Breast epithelium (tissue), 3 donors: Measurements from ENCODE around the gene METTL1.

ENCODE experiments used
- POLR2A ChIP-seq: fragments of 450-650 bp; IDR thresholded peaks from one replicate; pipeline ENCODE4 v1.6.1; 2016; ENCODE audit warnings: antibody characterized with exemption, mild to moderate bottlenecking, moderate library complexity
- POLR2AphosphoS5 ChIP-seq, 3 donors: sonication (generic); formaldehyde crosslinking; IDR thresholded peaks; one replicate each; pipeline ENCODE4 v1.6.1; 2017; ENCODE audit warnings: antibody characterized with exemption in 3 of 3
- TF ChIP-seq, protein P1 (sequence below), 3 donors: fragments of 450-650 bp; IDR thresholded peaks; one replicate each; pipeline ENCODE4 v1.5.1; 2016 to 2017; ENCODE audit warnings: antibody characterized with exemption in 3 of 3, mild to moderate bottlenecking in 3 of 3, moderate library complexity in 3 of 3

DNA sequence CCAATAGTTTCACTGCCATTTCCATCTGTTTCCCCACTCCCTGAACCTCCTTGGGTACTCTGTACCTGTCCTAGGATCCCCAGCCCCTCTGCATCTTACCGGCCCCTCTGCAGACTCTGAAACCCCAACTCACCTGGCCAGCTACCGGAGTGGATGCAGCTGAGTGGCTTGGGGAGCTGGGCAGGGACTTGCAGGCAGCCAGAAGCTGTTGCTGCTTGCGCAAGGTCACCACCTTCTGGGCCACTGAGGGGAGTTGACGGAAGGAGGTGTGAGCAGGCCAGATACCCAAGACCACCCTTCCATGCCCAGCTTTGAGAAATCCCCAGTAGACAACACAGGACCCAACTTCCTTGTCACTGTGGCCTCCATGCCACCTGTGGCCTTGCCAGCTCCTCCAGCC, 39.6 kb downstream of the METTL1 start:
- TF ChIP-seq, protein P1, sequence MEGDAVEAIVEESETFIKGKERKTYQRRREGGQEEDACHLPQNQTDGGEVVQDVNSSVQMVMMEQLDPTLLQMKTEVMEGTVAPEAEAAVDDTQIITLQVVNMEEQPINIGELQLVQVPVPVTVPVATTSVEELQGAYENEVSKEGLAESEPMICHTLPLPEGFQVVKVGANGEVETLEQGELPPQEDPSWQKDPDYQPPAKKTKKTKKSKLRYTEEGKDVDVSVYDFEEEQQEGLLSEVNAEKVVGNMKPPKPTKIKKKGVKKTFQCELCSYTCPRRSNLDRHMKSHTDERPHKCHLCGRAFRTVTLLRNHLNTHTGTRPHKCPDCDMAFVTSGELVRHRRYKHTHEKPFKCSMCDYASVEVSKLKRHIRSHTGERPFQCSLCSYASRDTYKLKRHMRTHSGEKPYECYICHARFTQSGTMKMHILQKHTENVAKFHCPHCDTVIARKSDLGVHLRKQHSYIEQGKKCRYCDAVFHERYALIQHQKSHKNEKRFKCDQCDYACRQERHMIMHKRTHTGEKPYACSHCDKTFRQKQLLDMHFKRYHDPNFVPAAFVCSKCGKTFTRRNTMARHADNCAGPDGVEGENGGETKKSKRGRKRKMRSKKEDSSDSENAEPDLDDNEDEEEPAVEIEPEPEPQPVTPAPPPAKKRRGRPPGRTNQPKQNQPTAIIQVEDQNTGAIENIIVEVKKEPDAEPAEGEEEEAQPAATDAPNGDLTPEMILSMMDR (IDR thresholded peaks at IDR 0.05) = no peak
- TF ChIP-seq POLR2A = no peak
- TF ChIP-seq POLR2AphosphoS5 (IDR thresholded peaks at IDR 0.05) = no peak
